ENCODE measurements around the gene KHDC4. TPM values are rescaled to one million over a fixed set of nuclear protein-coding genes. Genes with fewer than 3 reads are reported as not detected.

KHDC4 gene
- total and polyA plus RNA-seq, 2 of the 13 experiments (the other 11 are each of a cell fraction or from before 2014, with no cell fraction given), result 33.5 to 92.0 TPM

DNA sequence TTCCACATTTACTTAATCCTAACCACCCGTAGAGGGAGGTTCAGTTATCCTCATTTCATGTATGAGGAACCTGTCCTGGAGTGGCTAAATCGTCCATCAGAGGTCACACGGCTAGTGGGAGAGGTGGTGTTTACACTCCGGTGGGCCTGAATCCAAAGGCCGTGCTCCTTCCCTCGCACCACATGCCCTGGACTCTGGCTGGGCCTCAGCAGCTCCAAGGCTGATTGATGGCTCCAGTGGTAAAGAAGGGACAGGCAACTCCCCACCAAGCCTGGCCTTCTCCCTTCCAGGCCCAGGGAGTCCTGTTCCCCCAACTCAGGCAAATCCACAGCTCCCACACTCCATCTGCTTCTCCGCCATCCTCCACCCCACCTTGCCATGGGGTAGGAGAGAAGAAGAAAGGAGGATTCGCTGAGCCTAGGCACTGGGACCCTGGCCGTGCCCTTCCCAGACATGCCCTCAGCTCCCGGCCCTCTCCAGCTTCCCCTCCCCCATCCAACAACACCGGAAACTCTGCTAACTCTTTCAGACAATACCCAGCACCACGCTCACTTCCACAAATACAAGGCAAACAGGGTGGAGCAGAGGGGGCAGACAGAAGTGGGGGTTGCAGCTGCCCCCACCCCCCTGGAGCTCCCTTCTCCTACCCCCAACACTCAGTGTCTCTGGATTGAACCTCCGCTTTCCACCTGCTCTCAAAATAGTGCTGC lies 33.3 kb upstream of the KHDC4 start (continued):
- TF ChIP-seq ZNF407 (CRISPR knock-in tag; IDR thresholded peaks at IDR 0.05; ENCODE audit: not compliant biosample characterization) (peak; percentile 71), ZNF33B (CRISPR knock-in tag; IDR thresholded peaks at IDR 0.05) (peak; percentile 62; the same call in 1 of the 2 replicates), GZF1 (CRISPR knock-in tag; IDR thresholded peaks at IDR 0.05) (no peak), PLRG1 (conservative IDR thresholded peaks at IDR 0.05) (no peak), YY1 (IDR thresholded peaks at IDR 0.05; ENCODE audit: insufficient read depth, insufficient replicate concordance, low read depth, low read length) (peak; percentile 23), ELF1 (CRISPR knock-in tag; IDR thresholded peaks at IDR 0.05) (0 out of 2 replicates have a peak, but pooled peaks have one; percentile 21), FOSL2 (CRISPR knock-in tag; IDR thresholded peaks at IDR 0.05) (no peak), ATF7-NPFF (CRISPR knock-in tag; IDR thresholded peaks at IDR 0.05; ENCODE audit: low read depth) (no peak; the same call in 1 of the 2 replicates), SP4 (CRISPR knock-in tag; IDR thresholded peaks at IDR 0.05) (peak; percentile 49; the same call in 1 of the 2 replicates), CREBL2 (CRISPR knock-in tag; IDR thresholded peaks at IDR 0.05; ENCODE audit: borderline replicate concordance) (no peak)
- TF ChIP-seq, protein P1, sequence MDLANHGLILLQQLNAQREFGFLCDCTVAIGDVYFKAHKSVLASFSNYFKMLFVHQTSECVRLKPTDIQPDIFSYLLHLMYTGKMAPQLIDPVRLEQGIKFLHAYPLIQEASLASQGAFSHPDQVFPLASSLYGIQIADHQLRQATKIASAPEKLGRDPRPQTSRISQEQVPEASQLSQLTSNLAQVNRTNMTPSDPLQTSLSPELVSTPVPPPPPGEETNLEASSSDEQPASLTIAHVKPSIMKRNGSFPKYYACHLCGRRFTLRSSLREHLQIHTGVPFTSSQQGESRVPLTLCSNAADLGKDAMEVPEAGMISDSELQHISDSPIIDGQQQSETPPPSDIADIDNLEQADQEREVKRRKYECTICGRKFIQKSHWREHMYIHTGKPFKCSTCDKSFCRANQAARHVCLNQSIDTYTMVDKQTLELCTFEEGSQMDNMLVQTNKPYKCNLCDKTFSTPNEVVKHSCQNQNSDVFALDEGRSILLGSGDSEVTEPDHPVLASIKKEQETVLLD (CRISPR knock-in tag; IDR thresholded peaks at IDR 0.05; ENCODE audit: low read depth), result peak; percentile 21; the same call in 1 of the 2 replicates
- TF ChIP-seq, protein P2, sequence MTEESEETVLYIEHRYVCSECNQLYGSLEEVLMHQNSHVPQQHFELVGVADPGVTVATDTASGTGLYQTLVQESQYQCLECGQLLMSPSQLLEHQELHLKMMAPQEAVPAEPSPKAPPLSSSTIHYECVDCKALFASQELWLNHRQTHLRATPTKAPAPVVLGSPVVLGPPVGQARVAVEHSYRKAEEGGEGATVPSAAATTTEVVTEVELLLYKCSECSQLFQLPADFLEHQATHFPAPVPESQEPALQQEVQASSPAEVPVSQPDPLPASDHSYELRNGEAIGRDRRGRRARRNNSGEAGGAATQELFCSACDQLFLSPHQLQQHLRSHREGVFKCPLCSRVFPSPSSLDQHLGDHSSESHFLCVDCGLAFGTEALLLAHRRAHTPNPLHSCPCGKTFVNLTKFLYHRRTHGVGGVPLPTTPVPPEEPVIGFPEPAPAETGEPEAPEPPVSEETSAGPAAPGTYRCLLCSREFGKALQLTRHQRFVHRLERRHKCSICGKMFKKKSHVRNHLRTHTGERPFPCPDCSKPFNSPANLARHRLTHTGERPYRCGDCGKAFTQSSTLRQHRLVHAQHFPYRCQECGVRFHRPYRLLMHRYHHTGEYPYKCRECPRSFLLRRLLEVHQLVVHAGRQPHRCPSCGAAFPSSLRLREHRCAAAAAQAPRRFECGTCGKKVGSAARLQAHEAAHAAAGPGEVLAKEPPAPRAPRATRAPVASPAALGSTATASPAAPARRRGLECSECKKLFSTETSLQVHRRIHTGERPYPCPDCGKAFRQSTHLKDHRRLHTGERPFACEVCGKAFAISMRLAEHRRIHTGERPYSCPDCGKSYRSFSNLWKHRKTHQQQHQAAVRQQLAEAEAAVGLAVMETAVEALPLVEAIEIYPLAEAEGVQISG (CRISPR knock-in tag; IDR thresholded peaks at IDR 0.05), result peak; percentile 67
